UCSD-AML1 (cell line): ENCODE results near the gene BCL3.
"Not testable (repeated sequence)": the region's sequence is repeated elsewhere in the genome, so short reads cannot be mapped to it uniquely, and the experiment has no call there.

Experiments
- DNase-seq: peaks from one replicate; lab custom pipeline; 2025; ENCODE audit not compliant: unreplicated experiment; lab: John Stamatoyannopoulos, UW

BCL3 gene

DNA sequence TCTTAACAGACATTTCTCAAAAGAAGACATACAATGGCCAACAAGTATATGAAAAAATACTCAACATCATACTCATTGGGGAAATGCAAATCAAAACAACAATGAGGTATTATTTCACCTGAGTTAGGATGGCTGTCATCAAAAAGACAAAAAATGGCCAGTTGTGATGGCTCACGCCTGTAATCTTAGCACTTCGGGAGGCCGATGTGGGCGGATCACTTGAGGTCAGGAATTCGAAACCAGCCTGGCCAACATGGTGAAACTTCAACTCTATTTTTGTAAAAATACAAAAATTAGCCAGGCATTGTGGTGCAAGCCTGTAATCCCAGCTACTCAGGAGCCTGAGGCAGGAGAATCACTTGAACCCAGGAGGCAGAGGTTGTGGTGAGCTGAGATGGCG, 27.6 kb upstream of the BCL3 start:
- no peak for DNase-seq

GRCh38 chr19:44721369-44721768, 27.1 kb upstream of the BCL3 start:
- DNase-seq = not testable (repeated sequence)

- DNase-seq = peak; percentile 91
These were observed 26.1 kb upstream of the BCL3 start for GRCh38 chr19:44722131-44723121.

GRCh38 chr19:44723299-44723951, 25.1 kb upstream of the BCL3 start:
- no peak for DNase-seq

DNA sequence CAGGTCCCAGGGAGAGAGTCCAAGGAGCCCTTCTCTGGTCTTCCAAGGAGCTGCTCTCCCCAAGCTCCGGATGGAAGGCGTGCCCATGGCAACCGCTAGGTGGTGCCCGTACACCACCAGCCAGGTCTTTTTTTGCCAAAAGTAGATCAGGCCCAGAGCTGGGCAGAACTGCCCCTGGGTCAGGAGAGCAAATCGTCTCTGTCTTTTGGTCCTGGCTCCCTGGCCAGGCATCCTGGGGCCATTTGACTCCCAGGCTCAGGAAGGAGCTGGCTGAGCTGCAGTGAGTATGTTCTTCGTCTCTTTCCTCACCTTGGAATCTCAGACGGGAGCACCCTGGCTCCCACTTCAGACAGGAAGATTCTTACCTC, 24.6 kb upstream of the BCL3 start:
- DNase-seq = peak; percentile 88

DNA sequence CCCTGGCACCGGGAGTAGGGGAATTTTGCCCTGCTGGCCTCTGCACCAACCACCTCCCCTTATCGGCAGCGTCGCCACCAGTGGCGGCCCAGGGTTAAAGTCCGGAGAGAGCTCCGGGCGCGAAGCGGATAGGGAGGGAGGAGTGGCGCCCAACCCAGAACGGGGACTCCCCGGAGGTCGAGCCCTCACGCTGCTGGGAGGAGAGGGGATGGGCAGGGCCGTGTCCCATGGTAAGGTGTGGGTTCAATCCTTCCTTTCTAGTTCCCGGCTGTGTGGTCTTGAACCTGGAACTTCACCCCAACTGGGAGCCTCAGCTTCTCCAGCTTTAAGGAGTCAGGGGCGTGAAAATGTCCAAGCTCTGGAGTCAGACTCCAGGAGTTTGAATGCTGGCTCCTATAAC, 23.3 kb upstream of the BCL3 start:
- DNase-seq = peak; percentile 25

GRCh38 chr19:44725684-44726083, 22.8 kb upstream of the BCL3 start:
- DNase-seq = no peak

GRCh38 chr19:44726465-44726864, 22.0 kb upstream of the BCL3 start:
- DNase-seq = no peak

DNA sequence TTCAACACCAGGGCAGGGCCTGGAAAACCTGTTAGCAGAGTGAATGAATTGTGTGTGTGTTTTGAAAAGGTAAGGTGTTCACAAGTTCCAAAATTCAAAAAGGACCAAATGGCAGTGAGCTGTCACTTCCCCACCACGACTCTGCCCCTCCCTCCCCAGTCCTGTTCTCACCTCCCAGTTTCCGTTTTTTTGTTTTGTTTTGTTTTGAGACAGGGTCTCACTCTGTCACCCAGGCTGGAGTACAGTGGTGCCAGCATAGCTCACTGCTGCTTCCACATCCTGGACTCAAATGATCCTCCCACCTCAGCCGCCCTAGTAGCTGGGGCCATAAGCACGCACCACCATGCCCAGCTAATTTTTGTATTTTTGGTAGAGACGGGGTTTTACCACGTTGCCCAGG, 20.3 kb upstream of the BCL3 start:
- peak; percentile 28 for DNase-seq

DNA sequence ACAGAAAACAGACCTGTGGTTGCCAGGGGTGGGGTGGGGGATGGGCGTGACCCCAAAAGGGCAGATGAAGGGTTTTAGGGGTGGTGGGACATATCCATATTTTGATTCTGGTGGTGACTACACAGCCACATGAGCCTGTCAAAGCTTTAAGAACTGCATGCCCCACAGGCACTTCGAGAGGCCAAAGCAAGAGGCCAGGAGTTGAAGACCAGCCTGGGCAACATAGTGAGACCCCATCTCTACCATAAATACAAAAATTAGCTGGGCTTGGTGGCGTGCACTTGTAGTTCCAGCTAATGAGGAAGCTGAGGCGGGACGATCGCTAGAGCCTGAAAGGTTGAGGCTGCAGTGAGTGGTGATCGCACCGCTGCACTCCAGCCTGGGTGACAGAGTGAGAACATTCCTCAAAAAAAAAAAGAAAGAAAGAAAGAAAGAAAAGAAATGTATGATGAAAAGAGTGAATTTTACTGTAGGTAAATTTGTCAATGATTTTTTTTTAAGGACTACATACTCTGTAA, 18.9 kb upstream of the BCL3 start:
- DNase-seq = no peak

- DNase-seq = no peak
These were observed 17.4 kb upstream of the BCL3 start for GRCh38 chr19:44731081-44731480.

DNA sequence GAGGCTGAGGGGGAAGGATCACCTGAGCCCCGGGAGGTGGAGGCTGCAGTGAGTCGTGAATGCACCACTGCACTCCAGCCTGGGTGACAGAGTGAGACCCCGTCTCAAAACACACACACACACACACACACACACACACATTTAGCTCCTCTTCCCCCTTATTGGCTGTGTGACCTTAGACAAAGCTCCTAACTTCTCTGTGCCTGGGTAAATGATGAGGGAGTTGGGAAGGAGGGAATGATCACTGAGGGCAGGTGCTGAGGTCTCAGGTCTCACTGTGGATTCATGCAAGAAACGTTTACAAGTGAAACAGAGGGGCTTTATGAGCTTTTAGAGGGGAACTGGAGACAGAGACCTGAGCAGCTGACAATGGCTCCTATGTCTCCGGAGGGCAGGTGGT, 16.9 kb upstream of the BCL3 start:
- no peak for DNase-seq

DNA sequence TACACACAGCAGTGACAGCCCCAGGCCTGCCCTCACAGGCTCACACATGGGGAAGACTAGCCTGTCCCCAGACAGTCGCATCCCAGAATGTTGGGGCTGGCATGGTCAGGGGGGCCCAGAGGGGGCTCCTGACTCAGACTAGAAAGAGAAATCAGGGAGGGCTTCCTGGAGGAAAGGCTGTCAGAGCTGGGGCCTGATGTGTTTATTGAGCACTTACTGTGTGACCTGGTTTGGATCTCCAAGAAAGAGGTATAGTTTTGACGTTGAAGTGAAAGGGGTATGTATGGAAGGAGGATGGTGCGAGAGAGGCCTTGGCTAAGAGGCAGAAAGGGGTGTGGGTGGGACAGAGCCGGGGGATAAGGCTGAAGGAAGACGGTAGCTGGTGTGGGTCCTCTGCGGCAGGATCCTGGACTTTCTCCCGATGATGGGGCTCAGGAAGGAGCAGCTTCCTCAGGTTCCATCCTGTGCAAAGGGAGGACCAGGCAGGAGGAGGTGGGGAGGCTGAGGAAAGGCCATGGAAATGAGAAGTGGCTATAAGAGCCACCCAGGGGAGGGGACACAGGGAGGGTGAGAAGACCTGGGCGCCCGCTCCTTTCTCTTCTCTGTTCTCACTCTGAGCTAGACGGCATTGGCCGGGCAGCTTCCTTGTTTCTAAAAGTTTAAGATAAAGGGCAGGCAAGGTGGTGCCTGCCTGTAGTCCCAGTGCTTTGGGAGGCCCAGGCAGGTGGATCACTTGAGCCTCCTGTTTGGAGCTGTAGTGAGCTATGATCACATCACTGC, 16.1 kb upstream of the BCL3 start:
- peak; percentile 23 for DNase-seq

GRCh38 chr19:44734357-44734756, 14.2 kb upstream of the BCL3 start:
- no peak for DNase-seq

DNA sequence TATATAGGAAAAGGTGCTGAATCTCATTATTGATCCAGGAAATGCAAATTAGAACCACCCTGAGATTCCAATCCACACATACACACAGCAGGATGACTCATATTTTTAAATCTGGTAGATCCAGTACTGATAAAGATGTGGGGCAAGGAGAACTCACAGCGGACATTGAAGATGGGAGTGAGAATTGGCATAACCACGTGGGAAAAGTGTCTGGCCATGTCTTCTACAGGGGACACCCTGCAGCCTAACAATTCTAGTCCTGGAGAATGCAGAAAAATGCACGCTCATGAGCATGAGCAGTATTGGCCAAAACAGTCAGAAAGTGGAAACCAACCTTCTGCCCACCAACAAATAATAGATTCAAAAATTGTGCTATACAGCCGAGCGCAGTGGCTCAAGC, 13.5 kb upstream of the BCL3 start:
- no peak for DNase-seq

DNA sequence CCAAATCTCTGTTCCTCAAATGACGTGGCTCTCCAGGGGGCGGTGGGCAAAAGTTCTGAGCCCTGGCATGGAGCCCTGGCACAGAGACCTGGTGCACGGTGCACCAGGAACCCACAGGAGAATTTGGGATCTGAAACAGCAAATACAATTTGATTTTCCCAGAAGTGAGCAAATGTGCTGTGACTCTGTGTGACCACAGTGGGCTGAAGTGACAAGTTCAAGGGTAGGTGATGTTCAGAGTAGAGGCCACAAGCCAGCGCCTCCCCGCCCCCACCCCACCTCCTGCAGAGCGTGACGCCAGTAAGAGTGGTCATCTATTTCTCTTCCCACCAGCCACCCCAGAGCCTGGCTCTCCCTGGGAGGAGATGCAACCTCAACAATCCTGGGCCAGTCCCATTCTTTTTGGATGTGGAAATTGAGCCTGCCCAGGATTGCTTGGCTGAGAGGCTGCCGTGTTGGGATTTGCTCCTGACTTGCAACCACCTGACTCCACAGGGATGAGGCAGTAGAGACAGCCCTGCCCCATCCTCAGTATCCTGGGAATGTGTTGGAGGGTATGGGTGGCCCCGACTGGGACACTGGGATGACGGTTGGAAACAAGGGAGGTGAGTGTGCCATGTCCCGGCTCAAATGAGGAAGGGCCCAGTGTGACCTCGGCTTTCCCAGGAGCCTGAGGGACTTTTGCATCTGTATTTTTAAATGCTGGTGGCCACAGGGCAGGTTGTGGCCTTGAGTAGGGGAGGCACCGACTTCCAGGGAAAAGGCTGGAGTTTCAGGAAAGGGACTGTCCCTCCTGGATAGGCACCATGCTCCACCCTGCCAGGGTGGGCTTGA, 11.1 kb upstream of the BCL3 start:
- no peak for DNase-seq

DNA sequence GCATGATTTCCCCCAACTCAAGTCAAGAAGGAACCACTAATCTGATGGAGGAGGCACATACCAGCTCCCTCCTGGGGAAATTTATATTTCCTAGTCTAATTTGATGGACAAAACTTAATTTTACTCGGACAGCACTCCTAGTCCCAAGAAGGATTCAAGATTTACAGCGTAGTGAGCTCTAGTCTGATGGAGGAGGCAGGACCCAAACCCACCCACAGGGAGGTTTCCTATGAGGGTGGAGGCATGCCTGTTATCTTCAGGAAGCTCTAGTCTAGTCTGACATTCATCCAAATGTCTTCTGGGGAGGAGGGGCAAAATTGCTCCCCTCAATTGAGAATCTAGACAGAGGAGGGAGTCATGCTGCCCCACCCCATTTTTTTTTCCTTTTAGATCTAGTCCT, 10.4 kb upstream of the BCL3 start:
- DNase-seq = no peak

DNA sequence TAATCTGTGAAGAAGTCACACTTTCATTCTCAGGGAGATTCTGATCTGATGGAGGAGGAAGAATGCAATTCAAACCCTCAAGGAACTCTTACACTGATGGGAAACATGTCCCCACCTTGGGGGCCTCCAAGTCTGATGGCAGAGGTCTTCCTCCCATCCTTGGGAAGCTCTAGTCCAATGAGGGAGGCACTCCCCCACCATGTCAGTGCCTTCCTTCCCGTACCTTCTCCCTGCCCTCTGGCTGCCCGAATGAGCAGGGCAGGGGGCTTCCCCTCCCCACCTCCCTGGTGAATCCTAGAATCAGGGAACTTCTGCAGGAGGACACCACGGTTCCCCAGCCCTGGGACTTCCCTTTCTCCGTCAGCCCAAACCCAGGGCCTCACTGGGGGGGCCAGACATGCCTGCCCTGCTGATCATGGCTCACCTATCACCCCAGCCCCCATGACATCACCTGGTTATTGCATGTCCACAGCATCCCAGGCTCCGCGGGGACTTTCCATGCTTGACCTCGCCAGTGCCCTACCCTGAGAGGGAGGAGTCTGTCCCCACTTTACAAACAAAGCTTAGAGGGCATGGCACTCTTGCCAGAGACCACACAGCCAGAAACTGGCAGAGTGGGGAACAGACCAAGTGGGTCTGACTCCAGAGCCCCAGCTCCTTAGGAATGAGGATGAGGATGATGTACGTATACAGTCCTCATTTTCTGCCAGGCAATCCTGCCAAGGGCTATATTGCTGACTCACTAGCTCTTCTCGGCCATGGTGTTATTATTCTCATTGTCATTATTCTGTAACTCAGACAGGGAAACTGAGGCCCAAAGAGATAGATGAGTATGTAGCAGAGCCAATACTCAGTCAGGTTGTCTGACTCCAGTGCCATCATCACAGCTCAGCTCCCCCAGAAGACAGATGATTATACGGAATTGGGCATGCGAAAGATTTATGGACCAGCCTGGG, 9.6 kb upstream of the BCL3 start:
- no peak for DNase-seq

GRCh38 chr19:44740351-44740824, 8.1 kb upstream of the BCL3 start:
- DNase-seq = no peak
